Cardiac muscle cell (in vitro differentiated cells and primary cell): Measurements from ENCODE around the gene DVL1. TPM values are rescaled to one million over a fixed set of nuclear protein-coding genes. Genes with fewer than 3 reads are reported as not detected.

Experiments
- DNase-seq, 2 donors: peaks; one replicate each; pipeline versions ENCODE4 v3.0.0 to v3.0.0-alpha.2; 2010 to 2017; ENCODE audit warnings: low read depth in 1 of 2, low spot score in 1 of 2
- H3K27ac ChIP-seq: fragments of 200-600 bp; sonication (generic); 2 replicates; pipeline ENCODE4 v1.5.1; 2016
- H3K27me3 ChIP-seq: fragments of 200-600 bp; sonication (generic); 2 replicates; pipeline ENCODE4 v1.6.0; 2016; ENCODE audit warnings: control low read depth
- H3K36me3 ChIP-seq: fragments of 200-600 bp; sonication (generic); 2 replicates; pipeline ENCODE4 v1.5.1; 2016; ENCODE audit warnings: control low read depth
- H3K4me1 ChIP-seq: fragments of 200-600 bp; sonication (generic); 2 replicates; pipeline ENCODE4 v1.8.1; 2017; ENCODE audit warnings: low read depth, mild to moderate bottlenecking, mixed run types
- H3K4me3 ChIP-seq: fragments of 200-600 bp; sonication (generic); 2 replicates; pipeline ENCODE4 v1.5.1; 2016; ENCODE audit warnings: mild to moderate bottlenecking
- H3K9me3 ChIP-seq: fragments of 200-600 bp; sonication (generic); 2 replicates; pipeline ENCODE4 v1.5.1; 2017; ENCODE audit warnings: low read depth, mild to moderate bottlenecking, control low read depth
- polyA plus RNA-seq: library from polyadenylated mRNA; unstranded; fragments of >200 nt; fragmentation: Nextera tagmentation; extraction: Ambion mirVana; gene quantifications from 2 replicates; pipeline ENCODE4 v1.2.1, GENCODE V29; 2016
- total RNA-seq: library from RNA; depleted of rRNA; stranded (reverse); fragments of >200 nt; gene quantifications from 2 replicates; pipeline ENCODE4 v1.2.3, GENCODE V29; 2016
- TF ChIP-seq, protein P1 (sequence below): IDR thresholded peaks from 2 replicates; pipeline ENCODE4 v1.5.1; 2012; ENCODE audit warnings: low read depth, mild to moderate bottlenecking, low read length

The DVL1 gene
- total and polyA plus RNA-seq, 2 experiments from 2014 or later = 29.1 to 105 TPM

GRCh38 chr1:1393428-1393827 is 44.2 kb upstream of the DVL1 start:
- H3K27me3 ChIP-seq = no peaks in the 10 kb centered on the region
- TF ChIP-seq, protein P1, sequence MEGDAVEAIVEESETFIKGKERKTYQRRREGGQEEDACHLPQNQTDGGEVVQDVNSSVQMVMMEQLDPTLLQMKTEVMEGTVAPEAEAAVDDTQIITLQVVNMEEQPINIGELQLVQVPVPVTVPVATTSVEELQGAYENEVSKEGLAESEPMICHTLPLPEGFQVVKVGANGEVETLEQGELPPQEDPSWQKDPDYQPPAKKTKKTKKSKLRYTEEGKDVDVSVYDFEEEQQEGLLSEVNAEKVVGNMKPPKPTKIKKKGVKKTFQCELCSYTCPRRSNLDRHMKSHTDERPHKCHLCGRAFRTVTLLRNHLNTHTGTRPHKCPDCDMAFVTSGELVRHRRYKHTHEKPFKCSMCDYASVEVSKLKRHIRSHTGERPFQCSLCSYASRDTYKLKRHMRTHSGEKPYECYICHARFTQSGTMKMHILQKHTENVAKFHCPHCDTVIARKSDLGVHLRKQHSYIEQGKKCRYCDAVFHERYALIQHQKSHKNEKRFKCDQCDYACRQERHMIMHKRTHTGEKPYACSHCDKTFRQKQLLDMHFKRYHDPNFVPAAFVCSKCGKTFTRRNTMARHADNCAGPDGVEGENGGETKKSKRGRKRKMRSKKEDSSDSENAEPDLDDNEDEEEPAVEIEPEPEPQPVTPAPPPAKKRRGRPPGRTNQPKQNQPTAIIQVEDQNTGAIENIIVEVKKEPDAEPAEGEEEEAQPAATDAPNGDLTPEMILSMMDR = no peak
- H3K4me3 ChIP-seq = no peak overlapping the region
- H3K4me1 ChIP-seq = peaks cover 7% of the 10 kb centered on the region
- no peak for DNase-seq
- H3K9me3 ChIP-seq = no peaks in the 10 kb centered on the region
- H3K36me3 ChIP-seq = peaks cover 69% of the 10 kb centered on the region
- no peak overlapping the region for H3K27ac ChIP-seq

- peaks cover 4% of the 10 kb centered on the region for H3K4me1 ChIP-seq
- H3K27ac ChIP-seq = no peak overlapping the region
Measured at GRCh38 chr1:1393014-1393413, 43.8 kb upstream of the DVL1 start.

GRCh38 chr1:1391225-1391624 is 42.0 kb upstream of the DVL1 start:
- no peak for DNase-seq
- no peaks in the 10 kb centered on the region for H3K9me3 ChIP-seq
- TF ChIP-seq, protein P1 = no peak
- H3K4me3 ChIP-seq = no peak overlapping the region
- H3K4me1 ChIP-seq = no peaks in the 10 kb centered on the region
- H3K36me3 ChIP-seq = peaks cover 84% of the 10 kb centered on the region
- no peaks in the 10 kb centered on the region for H3K27me3 ChIP-seq
- H3K27ac ChIP-seq = no peak overlapping the region

More at GRCh38 chr1:1393014-1393413, 43.8 kb upstream of the DVL1 start:
- Histone ChIP-seq H3K27me3 (no peaks in the 10 kb centered on the region), H3K36me3 (peaks cover 73% of the 10 kb centered on the region), H3K4me3 (no peak overlapping the region), H3K9me3 (no peaks in the 10 kb centered on the region)
- TF ChIP-seq, protein P1 = no peak
- DNase-seq = no peak

DNA sequence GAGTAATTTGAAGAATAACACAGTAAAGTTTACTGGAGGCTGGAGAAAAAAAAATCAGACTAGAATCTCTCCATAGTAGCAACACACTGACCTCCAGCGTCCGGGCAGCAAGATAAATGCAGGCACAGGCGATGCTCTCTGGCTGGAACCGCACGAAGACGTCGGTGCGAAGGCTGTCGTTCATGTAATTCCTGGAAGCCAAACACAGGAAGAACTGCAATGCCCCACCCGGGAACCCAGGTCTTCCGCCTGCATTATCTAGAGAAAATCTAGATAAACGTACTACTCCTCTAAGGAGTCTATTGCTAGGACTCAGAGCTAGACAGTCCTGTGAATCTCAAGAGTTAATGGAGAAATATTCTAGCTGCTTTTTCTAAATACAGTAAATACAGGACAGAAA is 41.5 kb upstream of the DVL1 start:
- H3K4me1 ChIP-seq = no peaks in the 10 kb centered on the region
- TF ChIP-seq, protein P1 = no peak
- H3K9me3 ChIP-seq = no peaks in the 10 kb centered on the region
- no peak for DNase-seq
- H3K27me3 ChIP-seq = no peaks in the 10 kb centered on the region
- no peak overlapping the region for H3K4me3 ChIP-seq
- peaks cover 83% of the 10 kb centered on the region for H3K36me3 ChIP-seq
- no peak overlapping the region for H3K27ac ChIP-seq

- Histone ChIP-seq H3K27ac (no peak overlapping the region), H3K4me1 (no peaks in the 10 kb centered on the region), H3K9me3 (no peaks in the 10 kb centered on the region), H3K27me3 (no peaks in the 10 kb centered on the region), H3K4me3 (no peak overlapping the region), H3K36me3 (peaks cover 62% of the 10 kb centered on the region)
- TF ChIP-seq, protein P1 = no peak
- no peak for DNase-seq
Measured at GRCh38 chr1:1388078-1388472, 38.9 kb upstream of the DVL1 start.
